GM10847 (cell line): Measurements from ENCODE around the gene CCDC146.
"Not testable (repeated sequence)": the region's sequence is repeated elsewhere in the genome, so short reads cannot be mapped to it uniquely, and the experiment has no call there.

Source experiments
- POLR2A ChIP-seq: IDR thresholded peaks from 2 replicates; pipeline ENCODE4 v1.6.1; 2011; ENCODE audit not compliant: insufficient read length; ENCODE audit errors: extremely low read depth

The CCDC146 gene, protein sequence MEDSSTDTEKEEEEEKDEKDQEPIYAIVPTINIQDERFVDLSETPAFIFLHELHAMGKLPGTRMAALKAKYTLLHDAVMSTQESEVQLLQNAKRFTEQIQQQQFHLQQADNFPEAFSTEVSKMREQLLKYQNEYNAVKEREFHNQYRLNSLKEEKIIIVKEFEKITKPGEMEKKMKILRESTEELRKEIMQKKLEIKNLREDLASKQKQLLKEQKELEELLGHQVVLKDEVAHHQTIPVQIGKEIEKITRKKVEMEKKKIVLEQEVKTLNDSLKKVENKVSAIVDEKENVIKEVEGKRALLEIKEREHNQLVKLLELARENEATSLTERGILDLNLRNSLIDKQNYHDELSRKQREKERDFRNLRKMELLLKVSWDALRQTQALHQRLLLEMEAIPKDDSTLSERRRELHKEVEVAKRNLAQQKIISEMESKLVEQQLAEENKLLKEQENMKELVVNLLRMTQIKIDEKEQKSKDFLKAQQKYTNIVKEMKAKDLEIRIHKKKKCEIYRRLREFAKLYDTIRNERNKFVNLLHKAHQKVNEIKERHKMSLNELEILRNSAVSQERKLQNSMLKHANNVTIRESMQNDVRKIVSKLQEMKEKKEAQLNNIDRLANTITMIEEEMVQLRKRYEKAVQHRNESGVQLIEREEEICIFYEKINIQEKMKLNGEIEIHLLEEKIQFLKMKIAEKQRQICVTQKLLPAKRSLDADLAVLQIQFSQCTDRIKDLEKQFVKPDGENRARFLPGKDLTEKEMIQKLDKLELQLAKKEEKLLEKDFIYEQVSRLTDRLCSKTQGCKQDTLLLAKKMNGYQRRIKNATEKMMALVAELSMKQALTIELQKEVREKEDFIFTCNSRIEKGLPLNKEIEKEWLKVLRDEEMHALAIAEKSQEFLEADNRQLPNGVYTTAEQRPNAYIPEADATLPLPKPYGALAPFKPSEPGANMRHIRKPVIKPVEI

DNA sequence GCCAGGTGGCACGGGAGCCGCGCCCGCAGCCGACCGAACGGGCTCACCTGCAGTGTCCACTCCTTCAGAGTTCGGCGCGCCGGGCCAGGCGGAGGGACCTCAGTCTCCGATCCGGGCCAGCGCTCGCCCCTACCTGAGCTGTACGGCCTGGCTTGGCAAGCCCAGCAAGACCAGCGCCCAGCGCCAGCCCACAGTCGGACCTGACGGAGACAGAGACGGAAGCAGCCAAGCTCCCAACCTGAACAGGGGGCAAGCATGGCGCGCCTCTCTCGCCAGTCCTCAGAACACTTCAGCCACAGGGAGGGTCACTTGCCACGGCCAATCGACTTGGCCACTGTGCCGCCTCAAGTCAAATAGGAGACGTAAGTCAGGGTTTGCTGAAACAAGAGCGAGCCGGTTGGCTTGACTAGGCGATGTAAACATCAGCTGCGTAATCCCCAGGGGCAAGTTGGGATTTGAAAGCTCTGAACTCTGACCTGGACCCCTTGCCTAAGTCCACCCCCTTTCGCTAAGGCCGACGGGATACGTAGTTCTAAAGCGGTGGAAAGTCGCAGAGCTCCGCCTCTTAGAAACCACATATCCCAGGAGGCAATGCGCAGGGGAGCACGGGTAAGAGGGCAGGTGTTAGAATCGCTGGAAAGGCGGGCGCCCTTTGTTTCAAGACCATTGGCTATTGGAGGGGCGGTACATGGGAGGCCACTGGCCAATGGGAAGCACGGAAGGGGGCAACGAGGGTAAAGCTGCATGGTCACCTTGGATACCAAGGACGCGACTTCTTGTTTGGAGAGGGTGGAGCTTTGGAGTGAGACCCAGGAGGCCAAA, at the start of gene CCDC146:
CCDC146 (plus strand) TSS at position 756 of the 822 bp plus-strand sequence. CDS start 45,054 bp downstream, outside the sequence.
- TF ChIP-seq POLR2A: not testable (repeated sequence)

DNA sequence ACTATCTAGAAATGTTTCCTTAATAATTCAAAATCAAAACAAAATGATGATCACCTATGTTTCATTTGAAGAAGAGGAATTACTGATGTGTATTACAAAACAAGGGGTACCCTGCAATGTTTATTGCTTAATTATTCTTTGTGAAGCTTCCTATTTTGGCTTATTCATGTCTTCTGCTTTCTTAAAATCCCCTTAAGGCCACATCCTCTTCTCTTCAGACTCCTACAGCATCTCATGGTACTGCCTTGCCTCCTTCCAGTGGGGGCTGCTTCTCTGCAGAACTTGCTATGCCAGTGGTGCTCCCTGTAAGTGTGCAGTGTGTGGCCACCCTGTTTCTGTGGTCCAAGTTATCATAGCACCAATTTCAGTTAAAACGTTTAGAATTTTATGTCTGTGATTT, 35.0 kb downstream of the CCDC146 start:
- TF ChIP-seq POLR2A: no peak

DNA sequence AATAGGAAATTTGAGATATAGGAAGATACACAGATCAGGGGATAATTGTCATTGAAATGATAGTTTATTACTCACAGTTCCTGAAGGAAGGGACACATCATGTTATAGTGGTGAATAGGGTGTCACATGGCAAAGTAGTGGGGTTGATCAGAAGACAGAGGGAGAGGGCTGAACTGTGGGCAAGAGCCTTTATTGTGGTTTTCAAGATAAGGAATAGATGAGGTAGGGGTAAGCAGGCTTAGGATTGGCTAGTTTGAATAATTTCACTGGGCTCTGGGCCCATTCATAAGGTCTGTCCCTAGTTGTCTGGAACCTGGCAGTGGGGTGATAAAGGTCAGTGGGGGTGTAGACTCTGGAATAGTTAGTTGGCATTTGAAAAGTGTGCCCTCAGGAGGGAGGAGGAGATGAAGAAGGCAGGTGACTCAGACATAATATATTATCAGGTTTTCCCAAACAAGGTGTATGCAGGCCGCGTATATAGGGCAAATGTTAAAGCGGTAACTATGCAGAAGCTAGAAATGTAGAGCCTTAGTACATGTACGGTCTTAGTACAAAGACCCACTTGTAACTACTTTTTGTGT, 58.7 kb downstream of the CCDC146 start:
- TF ChIP-seq POLR2A: no peak

DNA sequence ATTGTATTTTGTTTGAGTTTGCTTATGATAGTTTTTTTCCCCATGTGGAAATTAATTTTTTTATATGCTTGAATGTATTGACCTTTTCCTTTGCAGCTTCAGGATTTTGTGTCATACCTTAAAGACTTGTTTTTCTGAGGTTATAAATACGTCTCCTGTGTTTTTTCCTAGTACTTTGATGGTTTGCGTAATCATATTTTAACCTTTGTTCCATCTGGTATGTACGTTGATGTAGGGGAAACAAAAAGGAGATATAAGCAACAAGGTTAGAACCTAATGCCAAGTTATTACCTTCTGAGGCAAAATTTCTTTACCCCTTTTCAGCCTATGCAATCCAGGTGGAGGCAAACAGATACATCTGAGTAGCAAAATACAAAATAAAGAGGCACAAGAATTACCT, 59.3 kb downstream of the CCDC146 start:
- TF ChIP-seq POLR2A: no peak

DNA sequence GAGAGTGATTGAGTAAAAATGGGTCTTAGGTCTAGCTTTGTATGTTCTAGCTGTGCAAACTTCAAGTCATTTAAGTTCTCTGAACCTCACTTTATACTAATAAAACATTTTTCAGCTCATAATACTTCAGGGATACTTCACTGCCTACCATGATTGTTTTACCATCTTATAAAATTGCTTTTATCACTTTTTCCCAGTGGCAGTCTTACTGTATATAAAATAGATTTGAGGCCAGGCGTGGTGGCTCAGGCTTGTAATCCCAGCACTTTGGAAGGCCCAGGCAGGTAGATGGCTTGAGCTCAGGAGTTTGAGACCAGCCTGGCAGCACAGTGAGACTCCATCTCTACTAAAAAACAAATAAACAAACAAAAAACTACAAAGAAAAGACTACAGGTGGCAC, 59.8 kb downstream of the CCDC146 start:
- TF ChIP-seq POLR2A: no peak

DNA sequence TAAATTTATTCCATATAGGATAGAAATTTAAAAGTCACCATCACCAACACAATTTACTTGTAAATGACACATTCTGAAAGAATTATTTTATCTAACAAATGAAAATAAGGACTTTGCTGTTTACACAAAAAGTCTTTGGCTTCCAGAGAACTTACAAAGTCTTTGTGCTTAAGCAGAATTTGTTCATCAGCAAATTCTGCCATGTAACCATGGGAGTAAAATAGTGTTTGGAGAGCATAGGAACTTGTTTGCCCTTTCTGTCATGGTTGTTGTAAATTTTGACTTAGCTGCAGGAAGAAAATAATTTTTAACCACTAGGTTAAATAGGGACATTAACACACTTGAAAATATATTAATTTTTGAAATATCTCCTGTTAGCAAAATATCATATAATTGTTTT, 62.0 kb downstream of the CCDC146 start:
- TF ChIP-seq POLR2A: no peak

DNA sequence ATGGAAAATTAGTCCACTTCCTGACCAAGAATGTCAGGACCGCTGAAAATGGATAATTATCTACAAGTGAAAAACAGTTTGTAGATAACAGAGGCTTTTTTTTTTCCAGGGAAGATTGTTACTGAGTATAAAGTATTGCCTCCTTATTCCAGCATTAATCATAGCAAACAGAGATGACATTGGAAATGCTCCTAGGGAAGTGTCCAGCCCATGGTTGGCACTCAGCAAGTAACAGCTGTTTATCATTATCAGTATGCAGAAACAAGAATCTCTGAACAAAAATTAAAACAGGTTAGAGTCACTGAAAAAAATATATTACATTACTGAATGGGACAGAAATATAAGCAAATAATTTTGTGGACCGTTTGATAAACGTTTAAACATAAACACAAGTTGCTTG, 62.6 kb downstream of the CCDC146 start:
- no peak for TF ChIP-seq POLR2A

DNA sequence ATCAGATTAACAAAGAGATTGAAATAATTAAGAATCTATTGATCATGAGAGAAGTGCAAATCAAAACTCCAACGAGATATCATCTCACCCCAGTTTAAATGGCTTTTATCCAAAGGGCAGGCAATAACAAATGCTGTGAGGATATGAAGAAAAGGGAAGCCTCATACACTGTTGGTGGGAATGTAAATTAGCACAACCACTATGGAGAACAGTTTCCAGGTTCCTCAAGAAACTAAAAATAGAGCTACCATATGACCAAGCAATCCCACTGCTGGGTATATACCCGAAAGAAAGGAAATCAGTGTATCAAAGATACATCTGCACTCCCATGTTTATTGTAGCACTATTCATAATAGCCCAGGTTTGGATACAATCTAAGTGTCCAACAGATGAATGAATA, 63.5 kb downstream of the CCDC146 start:
- TF ChIP-seq POLR2A: no peak

DNA sequence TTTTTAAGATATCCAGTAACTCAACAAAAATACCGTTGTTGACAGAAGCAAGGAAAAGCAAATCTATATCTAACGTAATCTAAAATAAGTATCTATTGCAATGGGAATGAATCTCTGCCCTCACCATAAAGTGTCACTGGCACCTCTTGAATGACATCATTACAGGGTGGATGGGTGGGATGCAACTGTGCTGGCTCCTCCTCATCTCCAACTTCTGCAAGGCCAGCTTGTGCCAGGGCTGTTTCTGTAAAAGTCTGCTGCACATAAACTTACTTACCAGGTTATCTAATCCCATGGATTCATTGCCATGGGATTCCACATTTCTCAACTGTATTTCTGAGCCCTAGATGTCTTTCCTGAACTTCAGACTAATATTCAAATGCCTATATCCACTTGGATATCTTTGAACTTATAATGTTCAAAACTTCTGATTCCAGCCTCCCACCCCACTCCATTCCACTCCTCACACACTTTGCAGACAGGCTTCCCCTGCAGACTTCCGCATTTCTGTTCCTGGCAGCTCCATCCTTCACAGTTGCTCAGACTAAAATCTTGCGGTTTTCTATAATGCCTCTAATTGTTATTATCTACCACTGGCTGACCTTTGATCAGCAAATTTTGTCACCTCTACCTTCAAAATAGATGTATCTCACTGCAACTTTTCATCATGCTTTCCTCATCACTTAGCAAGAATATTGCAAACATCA, 66.5 kb downstream of the CCDC146 start:
- no peak for TF ChIP-seq POLR2A

DNA sequence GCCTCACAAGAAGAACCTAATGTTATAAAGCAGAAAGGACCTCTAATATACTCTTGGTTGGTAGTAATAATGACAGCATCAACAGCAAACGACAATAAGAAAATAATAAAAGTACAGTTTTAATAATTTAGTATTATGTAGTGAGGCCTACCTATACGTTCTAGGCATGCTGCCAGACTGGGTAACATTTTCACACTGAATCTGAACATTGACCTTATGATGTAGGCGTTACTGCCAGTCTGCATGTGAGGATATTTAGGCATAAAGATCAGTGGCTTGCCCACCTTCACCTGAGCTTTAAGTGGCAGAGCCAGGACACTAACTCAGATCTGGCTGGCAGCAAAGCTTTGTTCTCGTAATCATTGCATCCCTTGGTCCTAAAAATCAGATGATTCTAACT, 74.7 kb downstream of the CCDC146 start:
- TF ChIP-seq POLR2A: no peak

DNA sequence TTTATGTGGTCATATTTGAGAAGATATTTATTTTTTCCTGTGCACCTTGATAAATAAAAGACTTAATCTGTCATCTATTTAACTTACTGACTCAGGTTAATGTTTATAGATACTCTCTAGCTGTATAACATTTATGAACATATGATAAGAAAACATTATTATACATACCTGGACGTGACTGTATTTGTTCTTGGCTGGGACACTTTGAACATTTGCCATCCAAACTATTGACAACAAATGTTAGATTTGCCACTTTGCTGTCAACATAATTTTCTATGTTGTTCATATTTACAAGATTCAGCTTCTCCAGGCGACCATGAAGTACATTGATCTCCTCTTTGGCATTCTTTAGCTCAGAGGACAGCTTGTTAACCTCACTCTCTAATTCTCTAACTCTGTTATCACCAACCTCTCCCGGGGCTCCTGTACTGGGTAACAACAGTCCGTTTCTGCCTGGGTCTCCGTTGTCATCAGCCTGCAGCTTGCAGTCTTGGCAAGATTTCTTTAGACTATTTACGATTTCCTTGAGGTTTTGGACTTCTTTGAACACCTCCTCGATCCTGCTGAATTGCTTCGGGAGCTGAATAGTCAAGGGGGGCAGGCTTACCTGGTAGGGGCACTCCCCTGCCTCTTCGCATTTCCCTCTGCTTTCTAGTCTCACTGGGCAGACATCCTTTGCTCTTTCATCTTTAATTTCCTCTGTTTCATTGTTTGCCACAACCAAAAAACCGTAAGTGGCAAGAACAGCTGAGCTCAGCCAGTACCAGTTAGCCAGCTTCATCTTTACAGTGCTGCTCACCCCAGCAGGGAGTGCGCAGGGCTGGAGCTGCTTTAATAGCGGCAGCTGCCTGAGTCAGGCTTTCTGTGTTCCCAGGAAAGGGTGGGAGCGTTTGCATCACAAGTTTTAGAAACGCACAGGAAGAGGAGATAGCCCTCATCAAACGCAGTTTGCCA, 76.9 kb downstream of the CCDC146 start, which contains the start of gene FGL2:
FGL2 (minus strand) TSS at position 807 of the 954 bp plus-strand sequence; CDS start at position 781, 26 bp downstream.
- no peak for TF ChIP-seq POLR2A

DNA sequence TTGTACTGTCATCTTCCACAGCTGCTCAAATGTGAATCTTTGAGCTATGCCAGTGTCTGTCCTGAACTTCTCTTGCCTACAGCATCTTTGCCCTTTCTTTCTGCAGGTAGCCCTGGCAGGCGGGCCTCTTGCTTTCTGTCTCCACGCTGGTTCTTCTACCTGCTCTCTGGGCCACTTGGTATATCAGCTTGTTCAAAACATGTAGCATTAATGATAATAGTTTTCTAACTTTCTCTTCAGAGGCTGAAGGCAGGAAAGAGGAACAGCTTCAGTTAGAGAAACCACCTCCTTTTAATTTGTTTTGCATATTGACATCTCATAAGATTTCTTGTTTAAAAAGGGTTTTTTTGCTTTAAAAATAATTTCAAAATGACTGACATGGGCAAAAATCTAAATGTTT, 78.1 kb downstream of the CCDC146 start:
- TF ChIP-seq POLR2A: no peak

DNA sequence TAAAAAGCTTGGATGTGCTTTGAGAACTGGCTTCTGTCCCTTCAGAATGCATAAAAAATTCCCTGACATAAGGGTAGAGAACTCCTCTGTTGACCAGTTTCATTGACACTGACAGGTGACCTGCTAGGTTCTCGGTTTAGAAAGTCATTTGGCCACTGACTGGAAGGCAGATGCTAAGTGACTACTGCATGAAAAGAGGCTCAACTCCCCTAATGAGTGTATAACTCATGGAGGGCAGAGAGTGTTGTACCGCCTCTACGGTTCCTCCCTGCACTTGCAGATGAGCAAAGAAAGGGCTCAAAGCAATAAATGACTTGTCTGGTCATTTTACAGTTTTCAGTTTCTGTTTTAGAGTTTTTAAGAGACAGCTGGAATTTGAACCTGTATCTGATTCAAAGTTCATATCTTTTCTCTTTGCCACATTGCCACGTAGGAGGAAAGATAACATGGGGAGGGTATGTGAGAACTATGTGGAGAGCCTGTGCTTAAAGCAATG, 80.1 kb downstream of the CCDC146 start:
- TF ChIP-seq POLR2A: no peak
